Measurements from ENCODE around the gene ZC3H18. TPM values are rescaled to one million over a fixed set of nuclear protein-coding genes. Genes with fewer than 3 reads are reported as not detected.

ZC3H18 gene
- total RNA-seq, 1 experiment from 2014 or later = 57.8 TPM

DNA sequence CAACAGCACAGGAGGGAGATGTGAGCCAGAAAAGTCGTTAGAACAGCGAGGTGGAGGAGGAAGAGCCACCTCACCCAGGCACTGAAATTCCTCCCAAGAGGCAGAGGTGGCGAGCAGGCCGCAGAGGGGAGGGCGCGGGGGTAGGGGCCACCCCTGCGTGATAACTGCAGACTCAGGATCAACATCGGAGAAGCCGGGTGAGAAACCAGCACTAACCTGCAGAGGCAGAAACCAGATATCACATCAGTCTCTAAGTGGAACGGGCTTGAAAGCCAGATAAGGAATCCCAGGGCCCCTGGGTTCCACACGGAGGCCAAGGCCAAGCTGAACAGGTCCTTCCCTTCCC is 39.4 kb upstream of the ZC3H18 start:
- RAD21 ChIA-PET (ENCODE audit: low non-redundant PET in 1 of 2, low total read pairs in 2 of 2, uncharacterized antibody in 2 of 2, unreplicated experiment in 2 of 2) = no interaction called here
- POLR2A ChIA-PET = no interaction called here
- DNase-seq (ENCODE audit: low read depth, low spot score) = no peak
- peaks cover 10% of the 10 kb centered on the region; the same call in 1 of the 2 replicates for H3K79me2 ChIP-seq (ENCODE audit: insufficient read depth, low read length)
- H3K27ac ChIP-seq (ENCODE audit: low read depth, low read length) = no peak overlapping the region
- no TSS peak for BruUV-seq (replicated peaks)
- H3K36me3 ChIP-seq (ENCODE audit: control insufficient read depth in 1 of 2, insufficient read depth in 2 of 2, low read length in 2 of 2) = peaks cover 0 to 2% of the 10 kb centered on the region in 2 experiments; a peak in 1 of 4 replicates
- no peak for ATAC-seq
- peaks cover 8 to 21% of the 10 kb centered on the region in 2 experiments for H3K4me1 ChIP-seq (ENCODE audit: control insufficient read depth in 1 of 2, insufficient read depth in 2 of 2, low read length in 2 of 2)
- H3K9me3 ChIP-seq (ENCODE audit: control insufficient read depth in 1 of 2, insufficient read depth in 1 of 2, low read depth in 1 of 2, low read length in 2 of 2) = no peaks in the 10 kb centered on the region
- intact Hi-C loops (cut with micrococcal nuclease) = no loop called here
- no peaks in the 10 kb centered on the region for H3K27me3 ChIP-seq (ENCODE audit: insufficient read depth, low read length)
- H3K4me3 ChIP-seq (replicated peaks in 1 of 2; ENCODE audit: low read depth in 1 of 2, low read length in 2 of 2) = no peak overlapping the region
- TF ChIP-seq CEBPB (IDR thresholded peaks at IDR 0.05; ENCODE audit: low read depth) (no peak), YY1 (IDR thresholded peaks at IDR 0.05; ENCODE audit: extremely low read depth, insufficient replicate concordance, low read depth, low read length) (no peak), POLR2A (IDR thresholded peaks at IDR 0.05; ENCODE audit: borderline replicate concordance, extremely low read depth, insufficient read depth, insufficient read length) (no peak), TCF7L2 (IDR thresholded peaks at IDR 0.05; ENCODE audit: borderline replicate concordance, extremely low read depth, insufficient read depth, insufficient read length) (no peak), REST (IDR thresholded peaks at IDR 0.05; ENCODE audit: low read depth) (no peak), ATF3 (IDR thresholded peaks at IDR 0.05) (no peak), SP1 (IDR thresholded peaks at IDR 0.05; ENCODE audit: low read depth) (no peak), ELF1 (IDR thresholded peaks at IDR 0.05; ENCODE audit: borderline replicate concordance, low read depth) (no peak), SRF (IDR thresholded peaks at IDR 0.05; ENCODE audit: low read depth) (no peak), CBX3 (IDR thresholded peaks at IDR 0.05; ENCODE audit: low read depth) (no peak), EGR1 (IDR thresholded peaks at IDR 0.05; ENCODE audit: low read depth) (no peak), ZFX (IDR thresholded peaks at IDR 0.05) (no peak), EZH2 (IDR thresholded peaks at IDR 0.05) (no peak), SIN3A (IDR thresholded peaks at IDR 0.05; ENCODE audit: low read depth) (no peak)
- TF ChIP-seq, protein P1, sequence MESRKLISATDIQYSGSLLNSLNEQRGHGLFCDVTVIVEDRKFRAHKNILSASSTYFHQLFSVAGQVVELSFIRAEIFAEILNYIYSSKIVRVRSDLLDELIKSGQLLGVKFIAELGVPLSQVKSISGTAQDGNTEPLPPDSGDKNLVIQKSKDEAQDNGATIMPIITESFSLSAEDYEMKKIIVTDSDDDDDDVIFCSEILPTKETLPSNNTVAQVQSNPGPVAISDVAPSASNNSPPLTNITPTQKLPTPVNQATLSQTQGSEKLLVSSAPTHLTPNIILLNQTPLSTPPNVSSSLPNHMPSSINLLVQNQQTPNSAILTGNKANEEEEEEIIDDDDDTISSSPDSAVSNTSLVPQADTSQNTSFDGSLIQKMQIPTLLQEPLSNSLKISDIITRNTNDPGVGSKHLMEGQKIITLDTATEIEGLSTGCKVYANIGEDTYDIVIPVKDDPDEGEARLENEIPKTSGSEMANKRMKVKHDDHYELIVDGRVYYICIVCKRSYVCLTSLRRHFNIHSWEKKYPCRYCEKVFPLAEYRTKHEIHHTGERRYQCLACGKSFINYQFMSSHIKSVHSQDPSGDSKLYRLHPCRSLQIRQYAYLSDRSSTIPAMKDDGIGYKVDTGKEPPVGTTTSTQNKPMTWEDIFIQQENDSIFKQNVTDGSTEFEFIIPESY (IDR thresholded peaks at IDR 0.05; ENCODE audit: extremely low read depth, insufficient replicate concordance, low read length) = no peak
- TF ChIP-seq, protein P2, sequence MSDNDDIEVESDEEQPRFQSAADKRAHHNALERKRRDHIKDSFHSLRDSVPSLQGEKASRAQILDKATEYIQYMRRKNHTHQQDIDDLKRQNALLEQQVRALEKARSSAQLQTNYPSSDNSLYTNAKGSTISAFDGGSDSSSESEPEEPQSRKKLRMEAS (IDR thresholded peaks at IDR 0.05) = no peak
- no peak overlapping the region for H3K9ac ChIP-seq (ENCODE audit: low read length)
- H2AFZ ChIP-seq (ENCODE audit: low read depth, low read length, poor library complexity, severe bottlenecking) = no peak overlapping the region
- H3K9me2 ChIP-seq (ENCODE audit: insufficient read depth) = no peaks in the 10 kb centered on the region
- CTCF ChIA-PET = no interaction called here
- H3K4me2 ChIP-seq (ENCODE audit: low read length) = no peak overlapping the region
- H4K20me1 ChIP-seq (ENCODE audit: insufficient read depth) = no peaks in the 10 kb centered on the region
